DMS 273 (cell line): ENCODE measurements around the gene TMEM109.

Experiments used
- DNase-seq: peaks from one replicate; lab custom pipeline; 2025; ENCODE audit not compliant: unreplicated experiment; lab: John Stamatoyannopoulos, UW

TMEM109 gene

GRCh38 chr11:60924906-60925853 is 11.2 kb downstream of the TMEM109 start:
- peak; percentile 43 for DNase-seq

DNA sequence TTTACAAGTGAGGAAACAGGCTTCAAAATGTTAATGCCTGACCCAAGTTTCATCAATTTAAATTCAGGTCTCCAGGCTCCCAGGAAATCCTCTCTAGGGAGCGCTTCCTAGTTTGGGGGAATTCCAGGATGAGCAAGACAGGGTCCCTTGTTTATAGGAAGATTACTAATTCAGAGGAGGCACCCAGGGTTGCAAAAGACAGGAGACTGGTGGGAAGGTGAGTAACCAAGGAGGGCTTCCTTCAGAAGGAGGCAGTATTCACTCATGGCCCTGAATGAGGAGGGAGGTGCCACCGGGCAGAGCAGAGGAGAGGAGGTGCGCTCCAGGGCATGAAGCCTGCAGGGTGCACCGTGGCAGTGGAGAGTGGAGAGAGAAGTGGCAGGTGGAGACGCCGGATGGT is 11.9 kb downstream of the TMEM109 start:
- no peak for DNase-seq

- no peak for DNase-seq
These were observed 12.5 kb downstream of the TMEM109 start for GRCh38 chr11:60926500-60926899.

GRCh38 chr11:60927061-60927592 is 13.2 kb downstream of the TMEM109 start:
- DNase-seq, result no peak

DNA sequence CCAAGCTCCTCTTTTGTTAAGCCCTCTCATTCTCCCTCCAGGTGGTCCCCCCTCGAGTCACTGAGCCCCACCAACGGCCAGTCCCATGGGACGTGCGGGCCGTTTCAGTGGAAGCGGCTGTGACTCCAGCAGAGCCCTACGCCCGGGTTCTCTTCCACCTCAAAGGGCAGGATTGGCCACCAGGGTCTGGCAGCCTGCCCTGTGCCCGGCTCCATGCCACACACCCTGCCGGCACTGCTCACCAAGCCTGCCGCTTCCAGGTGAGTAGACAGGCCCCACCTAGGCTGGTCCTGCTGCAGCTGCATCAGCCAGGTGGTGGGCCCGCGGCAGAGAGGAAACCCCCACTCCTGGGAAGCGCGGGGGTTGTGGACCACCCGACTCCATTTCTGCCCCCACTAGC is 13.6 kb downstream of the TMEM109 start:
- DNase-seq, result no peak

GRCh38 chr11:60928563-60929001 is 14.6 kb downstream of the TMEM109 start:
- no peak for DNase-seq

DNA sequence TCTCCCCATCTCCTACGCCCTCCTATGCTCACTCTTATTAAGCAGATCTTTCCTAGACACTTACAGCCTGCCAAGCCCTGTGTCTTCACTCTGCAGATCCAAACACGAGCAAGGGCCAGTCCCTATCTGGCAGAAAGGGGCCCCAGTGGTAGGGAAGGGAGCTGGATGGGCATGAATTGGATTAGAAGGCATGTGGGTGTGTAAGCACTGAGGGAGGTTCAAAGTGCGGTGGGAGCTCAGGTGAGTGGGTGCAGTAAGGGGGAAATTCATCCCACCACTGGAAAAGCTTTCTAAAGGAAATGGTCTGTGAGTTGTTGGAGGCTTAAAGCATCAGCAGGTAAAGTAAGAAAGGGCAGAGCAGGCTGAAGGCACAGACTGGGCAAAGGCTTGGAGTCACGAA is 15.8 kb downstream of the TMEM109 start:
- no peak for DNase-seq

- DNase-seq, result no peak
These were observed 16.4 kb downstream of the TMEM109 start for GRCh38 chr11:60930394-60930793.

DNA sequence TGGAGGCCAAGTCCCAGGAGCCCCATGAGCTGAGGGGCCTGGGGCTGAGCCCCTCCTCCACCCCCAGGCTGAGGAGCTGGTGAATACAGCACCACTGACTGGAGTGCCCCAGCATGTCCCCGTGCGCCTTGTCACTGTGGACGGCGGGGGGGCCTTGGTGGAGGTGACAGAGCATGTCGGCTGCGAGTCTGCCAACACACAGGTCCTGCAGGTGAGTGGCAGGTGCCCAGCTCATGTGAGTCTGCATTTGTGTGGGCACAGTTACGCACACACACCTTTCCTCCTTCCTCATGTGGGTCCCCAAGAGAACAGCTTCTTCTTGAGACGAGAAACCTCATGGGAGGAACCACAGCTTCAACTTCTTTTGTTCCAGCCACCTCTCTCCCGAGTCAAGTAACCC is 18.0 kb downstream of the TMEM109 start:
- DNase-seq, result no peak

GRCh38 chr11:60932605-60933356 is 18.8 kb downstream of the TMEM109 start:
- DNase-seq, result no peak

- no peak for DNase-seq
These were observed 19.6 kb downstream of the TMEM109 start for GRCh38 chr11:60933416-60934123.

DNA sequence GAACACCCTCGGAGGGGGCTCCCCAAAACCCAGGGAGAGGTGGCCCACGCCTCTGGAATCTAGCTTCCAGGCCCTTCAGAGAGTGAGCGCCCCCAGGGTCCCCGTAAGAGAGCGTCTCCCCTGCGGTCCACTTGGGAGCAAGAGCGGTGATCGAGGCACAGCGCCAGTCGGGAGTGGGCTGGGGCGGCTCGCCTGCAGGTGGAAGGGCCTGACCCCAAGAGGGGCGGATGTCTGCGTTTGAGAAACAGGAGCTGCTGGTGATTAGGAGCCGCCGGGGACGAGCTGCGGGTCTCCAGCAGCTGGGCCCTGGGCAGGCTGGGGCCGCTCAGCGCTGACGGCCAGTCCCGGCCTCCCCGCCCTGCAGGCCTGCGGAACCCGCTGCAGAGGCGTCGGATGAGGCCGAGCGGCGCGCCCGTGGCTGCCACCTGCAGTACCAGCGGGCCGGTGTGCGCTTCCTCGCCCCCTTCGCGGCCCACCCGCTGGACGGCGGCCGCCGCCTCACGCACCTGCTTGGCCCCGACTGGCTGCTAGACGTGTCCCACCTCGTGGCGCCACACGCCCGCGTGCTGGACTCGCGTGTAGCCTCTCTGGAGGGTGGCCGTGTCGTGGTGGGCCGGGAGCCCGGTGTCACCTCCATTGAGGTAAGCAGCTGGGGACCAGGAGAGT is 20.3 kb downstream of the TMEM109 start:
- no peak for DNase-seq

- no peak for DNase-seq
These were observed 21.0 kb downstream of the TMEM109 start for GRCh38 chr11:60934790-60935605.

DNA sequence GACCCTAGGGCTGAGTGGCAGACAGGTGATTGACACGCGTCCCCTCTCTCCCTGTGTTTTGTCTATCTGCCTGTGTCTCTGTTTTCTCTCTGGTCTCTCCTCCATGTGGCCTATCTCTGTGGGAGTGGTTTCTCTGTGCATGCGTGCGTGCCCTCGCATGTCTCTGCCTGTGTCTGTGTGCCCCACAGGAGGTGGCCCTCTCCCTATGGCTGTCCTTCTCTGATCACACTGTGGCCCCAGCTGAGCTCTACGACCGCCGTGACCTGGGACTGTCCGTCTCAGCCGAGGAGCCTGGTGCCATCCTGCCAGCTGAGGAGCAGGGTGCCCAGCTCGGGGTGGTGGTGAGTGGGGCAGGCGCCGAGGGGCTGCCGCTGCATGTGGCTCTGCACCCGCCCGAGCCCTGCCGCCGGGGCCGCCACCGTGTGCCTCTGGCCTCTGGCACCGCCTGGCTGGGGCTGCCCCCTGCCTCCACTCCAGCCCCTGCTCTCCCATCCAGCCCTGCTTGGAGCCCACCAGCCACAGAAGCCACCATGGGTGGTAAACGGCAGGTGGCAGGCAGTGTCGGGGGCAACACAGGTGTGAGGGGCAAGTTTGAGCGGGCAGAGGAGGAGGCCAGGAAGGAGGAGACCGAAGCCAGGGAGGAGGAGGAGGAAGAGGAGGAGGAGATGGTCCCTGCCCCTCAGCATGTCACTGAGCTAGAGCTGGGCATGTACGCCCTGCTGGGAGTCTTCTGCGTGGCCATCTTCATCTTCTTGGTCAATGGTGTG is 21.9 kb downstream of the TMEM109 start:
- DNase-seq, result no peak

DNA sequence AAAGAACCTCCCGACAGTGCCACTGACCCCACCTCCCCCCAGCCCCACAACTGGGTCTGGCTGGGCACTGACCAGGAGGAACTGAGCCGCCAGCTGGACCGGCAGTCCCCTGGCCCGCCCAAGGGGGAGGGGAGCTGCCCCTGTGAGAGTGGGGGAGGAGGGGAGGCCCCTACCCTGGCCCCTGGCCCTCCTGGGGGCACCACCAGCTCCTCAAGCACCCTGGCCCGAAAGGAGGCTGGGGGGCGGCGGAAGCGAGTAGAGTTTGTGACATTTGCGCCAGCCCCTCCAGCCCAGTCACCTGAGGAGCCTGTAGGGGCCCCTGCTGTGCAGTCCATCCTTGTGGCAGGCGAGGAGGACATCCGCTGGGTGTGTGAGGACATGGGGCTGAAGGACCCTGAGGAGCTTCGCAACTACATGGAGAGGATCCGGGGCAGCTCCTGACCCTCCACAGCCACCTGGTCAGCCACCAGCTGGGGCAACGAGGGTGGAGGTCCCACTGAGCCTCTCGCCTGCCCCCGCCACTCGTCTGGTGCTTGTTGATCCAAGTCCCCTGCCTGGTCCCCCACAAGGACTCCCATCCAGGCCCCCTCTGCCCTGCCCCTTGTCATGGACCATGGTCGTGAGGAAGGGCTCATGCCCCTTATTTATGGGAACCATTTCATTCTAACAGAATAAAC is 22.6 kb downstream of the TMEM109 start:
- no peak for DNase-seq

GRCh38 chr11:60937144-60937527 is 23.2 kb downstream of the TMEM109 start:
- DNase-seq, result no peak

- no peak for DNase-seq
These were observed 23.9 kb downstream of the TMEM109 start for GRCh38 chr11:60937811-60938210.

- no peak for DNase-seq
These were observed 24.5 kb downstream of the TMEM109 start for GRCh38 chr11:60938500-60938899.

GRCh38 chr11:60939301-60939700 is 25.3 kb downstream of the TMEM109 start:
- no peak for DNase-seq
